Adrenal gland (tissue), 5 donors: Measurements from ENCODE around the gene MRPS10.

Experiments
- CTCF ChIP-seq, 6 experiments: fragments of 450-650 bp in 4 of 6; fragments of 200-600 bp in 2 of 6; sonication (generic) in 1 of 6; IDR thresholded peaks; 1 replicate in 5 of 6; 2 replicates in 1 of 6; pipeline versions ENCODE4 v1.5.1 to v1.8.0; 2016 to 2021; ENCODE audit warnings: antibody characterized with exemption in 6 of 6, mild to moderate bottlenecking in 2 of 6, moderate library complexity in 1 of 6
- POLR2A ChIP-seq, 2 donors: fragments of 450-650 bp; IDR thresholded peaks; one replicate each; pipeline ENCODE4 v1.6.1; 2017; ENCODE audit warnings: antibody characterized with exemption in 2 of 2, mild to moderate bottlenecking in 2 of 2, moderate library complexity in 1 of 2
- donor health status: DM: no; HTN: no; CAD: no.

GRCh38 chr6:42185597-42185996 is 32.1 kb downstream of the MRPS10 start:
- TF ChIP-seq CTCF (IDR thresholded peaks at IDR 0.05) (no peak), POLR2A (IDR thresholded peaks at IDR 0.05) (no peak)
